Keratinocyte (primary cell): ENCODE measurements around the gene CUEDC1. TPM values are rescaled to one million over a fixed set of nuclear protein-coding genes. Genes with fewer than 3 reads are reported as not detected.

Experiments
- DNase-seq: peaks from one replicate; pipeline ENCODE4 v3.0.0-alpha.2; 2011; ENCODE audit warnings: low read depth, missing footprints, low spot score
- FAIRE-seq: peaks from 2 replicates; lab custom pipeline; 2011; peaks lifted over from hg19 to GRCh38; lab: Jason Lieb, UNC
- H2AFZ ChIP-seq: 2 replicates; pipeline ENCODE4 v1.6.0; 2012; ENCODE audit warnings: low read length, control low read depth, inconsistent platforms; ENCODE audit not compliant: control insufficient read depth
- H3K27ac ChIP-seq: 2 replicates; pipeline ENCODE4 v1.5.1; 2011; ENCODE audit warnings: low read length; ENCODE audit not compliant: control insufficient read depth, insufficient read depth
- H3K27me3 ChIP-seq: 3 replicates; pipeline ENCODE4 v1.6.0; 2011; ENCODE audit warnings: low read length; ENCODE audit not compliant: control insufficient read depth, insufficient read depth; ENCODE audit errors: extremely low read depth
- H3K36me3 ChIP-seq, 2 experiments: 2 replicates in 1 of 2; 3 replicates in 1 of 2; pipeline ENCODE4 v1.5.1; 2011; ENCODE audit warnings: low read length in 2 of 2, mild to moderate bottlenecking in 1 of 2; ENCODE audit not compliant: control insufficient read depth in 2 of 2, insufficient read depth in 2 of 2; ENCODE audit errors: extremely low read depth in 1 of 2
- H3K4me1 ChIP-seq: 3 replicates; pipeline ENCODE4 v1.5.1; 2011; ENCODE audit warnings: low read length; ENCODE audit not compliant: control insufficient read depth, insufficient read depth; ENCODE audit errors: extremely low read depth
- H3K4me2 ChIP-seq: 3 replicates; pipeline ENCODE4 v1.6.0; 2011; ENCODE audit warnings: low read depth, low read length; ENCODE audit not compliant: control insufficient read depth, insufficient read depth; ENCODE audit errors: extremely low read depth
- H3K4me3 ChIP-seq, 3 experiments: fragments of 200-600 bp in 1 of 3; sonication (generic) in 1 of 3; 2 replicates in 2 of 3; 3 replicates in 1 of 3; pipeline ENCODE4 v1.5.1; 2011 to 2016; ENCODE audit warnings: low read length in 3 of 3, mild to moderate bottlenecking in 3 of 3, control low read depth in 2 of 3, inconsistent platforms in 1 of 3, low read depth in 1 of 3, mixed read lengths in 1 of 3, mixed run types in 1 of 3, moderate library complexity in 1 of 3; ENCODE audit not compliant: control insufficient read depth in 2 of 3, insufficient read depth in 2 of 3; ENCODE audit errors: extremely low read depth in 1 of 3
- H3K79me2 ChIP-seq: 2 replicates; pipeline ENCODE4 v1.6.0; 2012; ENCODE audit warnings: low read length; ENCODE audit not compliant: control insufficient read depth, insufficient read depth
- H3K9ac ChIP-seq: 3 replicates; pipeline ENCODE4 v1.6.0; 2011; ENCODE audit warnings: low read length; ENCODE audit not compliant: control insufficient read depth, insufficient read depth; ENCODE audit errors: extremely low read depth
- H3K9me1 ChIP-seq: 3 replicates; pipeline ENCODE4 v1.6.0; 2011; ENCODE audit warnings: low read length; ENCODE audit not compliant: control insufficient read depth, insufficient read depth; ENCODE audit errors: extremely low read depth
- H3K9me3 ChIP-seq: 2 replicates; pipeline ENCODE4 v1.5.1; 2012; ENCODE audit warnings: low read depth, low read length; ENCODE audit not compliant: control insufficient read depth
- H4K20me1 ChIP-seq: 3 replicates; pipeline ENCODE4 v1.6.0; 2011; ENCODE audit warnings: low read length; ENCODE audit not compliant: control insufficient read depth, insufficient read depth; ENCODE audit errors: extremely low read depth
- EZH2 ChIP-seq: IDR thresholded peaks from one replicate; pipeline ENCODE4 v1.6.1; 2012; ENCODE audit warnings: inconsistent platforms, mild to moderate bottlenecking, low read length, moderate library complexity
- dilution Hi-C: fragments of 300-500 bp; cut with MboI; formaldehyde crosslinking; loops from one replicate; pipeline ENCODE4 v1.7.0; 2020; ENCODE audit warnings: low sequenced_read_pairs; ENCODE audit not compliant: extremely low pct_ligation_motif_present
- polyA plus RNA-seq, 5 experiments: library from polyadenylated mRNA; depleted of rRNA in 3 of 5; stranded (reverse) in 3 of 5; stranded (forward) in 1 of 5; unstranded in 1 of 5; fragments of >200 nt; gene quantifications; 1 replicate in 1 of 5; 2 replicates in 3 of 5; 3 replicates in 1 of 5; pipeline versions ENCODE4 v1.2.1 to v1.2.3, GENCODE V29; 2011 to 2012; ENCODE audit warnings: missing spikeins in 2 of 5, low read depth in 1 of 5, low replicate concordance in 1 of 5
- TF ChIP-seq, protein P1 (sequence below), 3 experiments: IDR thresholded peaks in 1 of 3; conservative IDR thresholded peaks in 1 of 3; optimal IDR thresholded peaks in 1 of 3; 2 replicates in 2 of 3; 3 replicates in 1 of 3; pipeline versions ENCODE3 to v1.5.1; 2011; ENCODE audit warnings: low read length in 3 of 3, mild to moderate bottlenecking in 3 of 3, moderate library complexity in 2 of 3, control low read depth in 1 of 3, inconsistent platforms in 1 of 3; ENCODE audit not compliant: insufficient read depth in 2 of 3; ENCODE audit errors: extremely low read depth in 1 of 3

The CUEDC1 gene
- polyA plus RNA-seq, 1 donor (not counting 4 experiments of a cell fraction or from before 2014, with no cell fraction given) = 12.9 TPM

DNA sequence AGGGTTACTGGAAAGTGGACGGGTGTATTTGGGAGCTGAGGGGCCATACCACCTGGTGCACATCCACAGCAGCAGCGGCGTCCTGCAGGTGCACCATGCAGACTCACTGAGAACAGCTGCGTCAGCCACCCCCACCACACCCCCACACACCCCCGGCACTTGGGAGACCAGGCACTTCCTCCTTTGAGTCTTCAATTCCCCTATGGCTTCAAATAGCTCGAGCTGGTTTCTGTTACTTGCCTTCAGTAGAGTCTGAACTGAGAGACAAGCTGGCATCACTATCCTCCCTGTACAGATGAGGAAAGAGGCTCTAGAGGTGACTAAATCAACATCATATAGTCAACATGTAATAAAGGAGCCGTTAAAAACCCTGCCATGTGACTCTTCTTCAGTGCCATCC lies 15.4 kb downstream of the CUEDC1 start:
- no peak overlapping the region for H3K9ac ChIP-seq
- peaks cover 0 to 3% of the 10 kb centered on the region in 2 experiments for H3K36me3 ChIP-seq
- FAIRE-seq (no peak), DNase-seq (no peak)
- no peak overlapping the region for H3K27ac ChIP-seq
- H3K27me3 ChIP-seq = no peaks in the 10 kb centered on the region
- H4K20me1 ChIP-seq = no peaks in the 10 kb centered on the region
- dilution Hi-C loops = no loop called here
- H3K9me1 ChIP-seq = peaks cover 4% of the 10 kb centered on the region
- peaks cover 27% of the 10 kb centered on the region for H3K4me1 ChIP-seq
- no peak overlapping the region for H3K4me2 ChIP-seq
- H3K4me3 ChIP-seq = no peak overlapping the region
- H2AFZ ChIP-seq = no peak overlapping the region
- H3K79me2 ChIP-seq = peaks cover 34% of the 10 kb centered on the region
- TF ChIP-seq EZH2 = no peak
- TF ChIP-seq, protein P1, sequence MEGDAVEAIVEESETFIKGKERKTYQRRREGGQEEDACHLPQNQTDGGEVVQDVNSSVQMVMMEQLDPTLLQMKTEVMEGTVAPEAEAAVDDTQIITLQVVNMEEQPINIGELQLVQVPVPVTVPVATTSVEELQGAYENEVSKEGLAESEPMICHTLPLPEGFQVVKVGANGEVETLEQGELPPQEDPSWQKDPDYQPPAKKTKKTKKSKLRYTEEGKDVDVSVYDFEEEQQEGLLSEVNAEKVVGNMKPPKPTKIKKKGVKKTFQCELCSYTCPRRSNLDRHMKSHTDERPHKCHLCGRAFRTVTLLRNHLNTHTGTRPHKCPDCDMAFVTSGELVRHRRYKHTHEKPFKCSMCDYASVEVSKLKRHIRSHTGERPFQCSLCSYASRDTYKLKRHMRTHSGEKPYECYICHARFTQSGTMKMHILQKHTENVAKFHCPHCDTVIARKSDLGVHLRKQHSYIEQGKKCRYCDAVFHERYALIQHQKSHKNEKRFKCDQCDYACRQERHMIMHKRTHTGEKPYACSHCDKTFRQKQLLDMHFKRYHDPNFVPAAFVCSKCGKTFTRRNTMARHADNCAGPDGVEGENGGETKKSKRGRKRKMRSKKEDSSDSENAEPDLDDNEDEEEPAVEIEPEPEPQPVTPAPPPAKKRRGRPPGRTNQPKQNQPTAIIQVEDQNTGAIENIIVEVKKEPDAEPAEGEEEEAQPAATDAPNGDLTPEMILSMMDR (optimal IDR thresholded peaks at IDR 0.05 in 1 of 3, IDR thresholded peaks at IDR 0.05 in 1 of 3, conservative IDR thresholded peaks at IDR 0.05 in 1 of 3; ENCODE audit: extremely low read depth in 1 of 3, insufficient read depth in 2 of 3, low read length in 3 of 3) = no peak
- no peaks in the 10 kb centered on the region for H3K9me3 ChIP-seq

DNA sequence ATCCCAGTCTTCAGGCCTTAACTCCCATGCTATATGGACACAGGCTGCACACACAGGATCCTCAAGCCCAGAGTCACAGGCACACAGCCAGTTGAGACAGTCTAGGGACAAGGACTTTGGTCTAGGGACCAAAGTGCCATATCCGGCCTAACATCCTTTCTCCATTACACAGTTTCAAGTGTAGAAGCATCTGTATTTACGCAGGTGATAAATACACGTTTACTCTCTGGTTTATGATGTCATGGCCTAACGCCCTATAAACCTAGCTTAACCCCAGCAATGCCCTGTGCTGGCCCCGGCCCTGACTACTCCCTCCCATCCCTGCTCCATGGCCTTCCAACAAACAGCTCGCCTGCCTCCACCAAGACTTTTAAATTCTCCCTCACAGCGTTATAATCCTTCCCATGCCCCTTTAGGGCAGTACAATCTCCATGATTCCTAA lies 17.1 kb downstream of the CUEDC1 start:
- no peak overlapping the region for H3K4me3 ChIP-seq
- dilution Hi-C loops = no loop called here
- H3K27me3 ChIP-seq = no peaks in the 10 kb centered on the region
- FAIRE-seq = no peak
- H3K4me1 ChIP-seq = peaks cover 25% of the 10 kb centered on the region
- no peaks in the 10 kb centered on the region for H4K20me1 ChIP-seq
- H3K79me2 ChIP-seq = peaks cover 31% of the 10 kb centered on the region
- no peak for TF ChIP-seq EZH2
- TF ChIP-seq, protein P1 (optimal IDR thresholded peaks at IDR 0.05 in 1 of 3, IDR thresholded peaks at IDR 0.05 in 1 of 3, conservative IDR thresholded peaks at IDR 0.05 in 1 of 3; ENCODE audit: extremely low read depth in 1 of 3, insufficient read depth in 2 of 3, low read length in 3 of 3) = no peak
- no peaks in the 10 kb centered on the region for H3K9me3 ChIP-seq
- peaks cover 4% of the 10 kb centered on the region for H3K9me1 ChIP-seq
- DNase-seq = no peak
- peaks cover 0 to 3% of the 10 kb centered on the region in 2 experiments for H3K36me3 ChIP-seq
- H2AFZ ChIP-seq = no peak overlapping the region
- H3K4me2 ChIP-seq = no peak overlapping the region
- H3K9ac ChIP-seq = no peak overlapping the region
- H3K27ac ChIP-seq = no peak overlapping the region
